Fibroblast of mammary gland (primary cell): Measurements from ENCODE around the gene CACNA2D1.

ENCODE experiments used
- DNase-seq: peaks from one replicate; pipeline ENCODE4 v3.0.0-alpha.2; 2010; ENCODE audit warnings: low read depth
- H3K4me3 ChIP-seq: 2 replicates; pipeline ENCODE4 v1.5.1; 2011; ENCODE audit warnings: low read depth, mild to moderate bottlenecking, low read length, moderate library complexity; ENCODE audit not compliant: control insufficient read depth
- CTCF ChIP-seq: conservative IDR thresholded peaks from 2 replicates; pipeline ENCODE4 v1.5.1; 2011; ENCODE audit warnings: low read depth, low read length, inconsistent platforms; ENCODE audit not compliant: control insufficient read depth, insufficient read depth

The CACNA2D1 gene

GRCh38 chr7:82183634-82184033 lies 259.9 kb downstream of the CACNA2D1 start:
- TF ChIP-seq CTCF = no peak
- peak; percentile 95 for DNase-seq
- H3K4me3 ChIP-seq = no peak overlapping the region

- DNase-seq = no peak
- no peak for TF ChIP-seq CTCF
- no peak overlapping the region for H3K4me3 ChIP-seq
Observed at GRCh38 chr7:82179311-82179710, 264.3 kb downstream of the CACNA2D1 start.

GRCh38 chr7:82175319-82175718 lies 268.3 kb downstream of the CACNA2D1 start:
- DNase-seq = no peak
- no peak for TF ChIP-seq CTCF
- no peak overlapping the region for H3K4me3 ChIP-seq

- TF ChIP-seq CTCF = no peak
- no peak for DNase-seq
- H3K4me3 ChIP-seq = no peak overlapping the region
Observed at GRCh38 chr7:82173400-82174021, 270.1 kb downstream of the CACNA2D1 start.

- H3K4me3 ChIP-seq = no peak overlapping the region
- peak; percentile 40 for DNase-seq
- TF ChIP-seq CTCF = no peak
Observed at GRCh38 chr7:82172881-82173280, 270.7 kb downstream of the CACNA2D1 start.

GRCh38 chr7:82172017-82172416 lies 271.6 kb downstream of the CACNA2D1 start:
- no peak overlapping the region for H3K4me3 ChIP-seq
- DNase-seq = no peak
- TF ChIP-seq CTCF = no peak
